SK-N-SH (cell line): Measurements from ENCODE around the gene EFCAB11. TPM values are rescaled to one million over a fixed set of nuclear protein-coding genes. Genes with fewer than 3 reads are reported as not detected.
A peak's percentile ranks its signal among the peaks of the same experiment; 100 is the strongest.

Experiments
- CTCF ChIA-PET: fragments of 300-600, 350-600 bp; formaldehyde crosslinking; extraction: SDS; loops from one replicate; lab custom pipeline; 2021; lab: Yijun Ruan, JAX
- POLR2A ChIA-PET: fragments of 350-600 bp; sonication (Branson Sonifier 250); formaldehyde crosslinking; extraction: SDS; loops from one replicate; lab custom pipeline; 2020; ENCODE audit warnings: antibody characterized with exemption, inconsistent platforms; lab: Yijun Ruan, JAX
- DNase-seq: peaks from one replicate; pipeline ENCODE4 v3.0.0; 2012
- H2AFZ ChIP-seq: fragments of 200-600 bp; sonication (generic); 2 replicates; pipeline ENCODE4 v1.8.1; 2016; ENCODE audit warnings: antibody characterized with exemption, mild to moderate bottlenecking, low read depth
- H3F3A ChIP-seq: fragments of 200-600 bp; sonication (generic); replicated peaks from 2 replicates; pipeline ENCODE3; 2016; ENCODE audit warnings: antibody characterized with exemption, mild to moderate bottlenecking; ENCODE audit not compliant: insufficient read depth
- H3K27ac ChIP-seq, 2 experiments: fragments of 200-500 bp in 1 of 2; fragments of 200-600 bp in 1 of 2; sonication (Bioruptor generic) in 1 of 2; sonication (generic), shearing (Covaris generic) in 1 of 2; 2 replicates each; pipeline versions ENCODE4 v1.5.1 to v1.6.1; 2014 to 2016; ENCODE audit warnings: low read depth in 2 of 2, inconsistent platforms in 1 of 2, low read length in 1 of 2, mild to moderate bottlenecking in 1 of 2, mixed read lengths in 1 of 2
- H3K27me3 ChIP-seq: fragments of 200-600 bp; sonication (generic), shearing (Covaris generic); 2 replicates; pipeline ENCODE4 v1.6.1; 2016; ENCODE audit warnings: mixed run types; ENCODE audit not compliant: insufficient read depth
- H3K36me3 ChIP-seq, 2 experiments: fragments of 200-500 bp in 1 of 2; fragments of 200-600 bp in 1 of 2; sonication (Bioruptor generic) in 1 of 2; sonication (generic) in 1 of 2; replicated peaks in 1 of 2; 2 replicates each; pipeline versions ENCODE3 to v1.5.1; 2014 to 2016; ENCODE audit warnings: low read length in 1 of 2, mild to moderate bottlenecking in 1 of 2; ENCODE audit not compliant: insufficient read depth in 2 of 2, control insufficient read depth in 1 of 2
- H3K4me1 ChIP-seq, 2 experiments: fragments of 200-500 bp in 1 of 2; fragments of 200-600 bp in 1 of 2; sonication (Bioruptor generic) in 1 of 2; sonication (generic), shearing (Covaris generic) in 1 of 2; 2 replicates each; pipeline versions ENCODE4 v1.5.1 to v1.6.1; 2014 to 2016; ENCODE audit warnings: low read depth in 1 of 2, low read length in 1 of 2, mixed run types in 1 of 2; ENCODE audit not compliant: insufficient read depth in 2 of 2, control insufficient read depth in 1 of 2
- H3K4me2 ChIP-seq: fragments of 200-600 bp; sonication (generic), shearing (Covaris generic); 2 replicates; pipeline ENCODE4 v1.6.1; 2017; ENCODE audit warnings: mixed run types
- H3K4me3 ChIP-seq, 2 experiments: fragments of 200-500 bp in 1 of 2; fragments of 200-600 bp in 1 of 2; sonication (Bioruptor generic) in 1 of 2; sonication (generic), shearing (Covaris generic) in 1 of 2; 2 replicates each; pipeline versions ENCODE4 v1.5.1 to v1.8.1; 2014 to 2016; ENCODE audit warnings: low read depth in 2 of 2, inconsistent platforms in 1 of 2, low read length in 1 of 2, mild to moderate bottlenecking in 1 of 2, mixed read lengths in 1 of 2, moderate library complexity in 1 of 2
- H3K79me2 ChIP-seq: fragments of 200-600 bp; sonication (generic); 2 replicates; pipeline ENCODE4 v1.8.1; 2017; ENCODE audit warnings: mild to moderate bottlenecking; ENCODE audit not compliant: insufficient read depth
- H3K9ac ChIP-seq: fragments of 200-600 bp; sonication (generic); 2 replicates; pipeline ENCODE4 v1.6.1; 2017; ENCODE audit warnings: mixed run types
- H3K9me2 ChIP-seq: fragments of 200-600 bp; sonication (generic); 2 replicates; pipeline ENCODE4 v1.6.1; 2017; ENCODE audit warnings: mixed run types
- H3K9me3 ChIP-seq: fragments of 200-600 bp; sonication (generic); 2 replicates; pipeline ENCODE4 v1.6.1; 2017; ENCODE audit warnings: mixed run types, mild to moderate bottlenecking, moderate library complexity
- H4K20me1 ChIP-seq: fragments of 200-600 bp; sonication (generic); 2 replicates; pipeline ENCODE4 v1.6.1; 2017; ENCODE audit warnings: mild to moderate bottlenecking, mixed run types; ENCODE audit not compliant: insufficient read depth
- CHD2 ChIP-seq: fragments of 150-350 bp; IDR thresholded peaks from 2 replicates; pipeline ENCODE4 v1.6.1; 2018; ENCODE audit warnings: low read length; ENCODE audit not compliant: partially characterized antibody
- FOSL2 ChIP-seq: IDR thresholded peaks from 2 replicates; pipeline ENCODE4 v1.4.0; 2012; ENCODE audit warnings: low read depth, mild to moderate bottlenecking, moderate library complexity, borderline replicate concordance
- FOXJ3 ChIP-seq: sonication (generic); formaldehyde crosslinking; IDR thresholded peaks from 2 replicates; pipeline ENCODE4 v1.5.1; 2020; ENCODE audit warnings: mild to moderate bottlenecking, missing genetic modification reagents
- GABPA ChIP-seq: IDR thresholded peaks from 2 replicates; pipeline ENCODE4 v1.4.0; 2012; ENCODE audit warnings: low read depth, mild to moderate bottlenecking
- MEF2A ChIP-seq: IDR thresholded peaks from 2 replicates; pipeline ENCODE4 v1.4.0; 2012; ENCODE audit warnings: low read depth, borderline replicate concordance
- MXI1 ChIP-seq: IDR thresholded peaks from 2 replicates; pipeline ENCODE4 v1.6.1; 2012; ENCODE audit warnings: mild to moderate bottlenecking, low read depth, low read length, improper control_type of control experiment
- NFIC ChIP-seq: IDR thresholded peaks from 2 replicates; pipeline ENCODE4 v1.4.0; 2012; ENCODE audit warnings: borderline replicate concordance
- NRF1 ChIP-seq: IDR thresholded peaks from 2 replicates; pipeline ENCODE4 v1.6.1; 2012; ENCODE audit warnings: low read depth, mild to moderate bottlenecking, low read length
- RAD21 ChIP-seq: IDR thresholded peaks from 2 replicates; pipeline ENCODE4 v1.6.1; 2012; ENCODE audit warnings: mild to moderate bottlenecking, low read length
- RCOR1 ChIP-seq: fragments of 150-350 bp; IDR thresholded peaks from 2 replicates; pipeline ENCODE4 v1.6.1; 2017; ENCODE audit warnings: antibody characterized with exemption, low read length
- RFX5 ChIP-seq: IDR thresholded peaks from 2 replicates; pipeline ENCODE4 v1.6.1; 2012; ENCODE audit warnings: mild to moderate bottlenecking, improper control_type of control experiment, low read length
- SMC3 ChIP-seq: IDR thresholded peaks from 2 replicates; pipeline ENCODE4 v1.6.1; 2012; ENCODE audit warnings: low read depth, low read length, improper control_type of control experiment
- TAF1 ChIP-seq: IDR thresholded peaks from 2 replicates; pipeline ENCODE4 v1.6.1; 2012; ENCODE audit warnings: low read depth, mild to moderate bottlenecking, low read length, moderate library complexity, borderline replicate concordance
- TCF12 ChIP-seq: IDR thresholded peaks from 2 replicates; pipeline ENCODE4 v1.4.0; 2012
- TEAD4 ChIP-seq: IDR thresholded peaks from 2 replicates; pipeline ENCODE4 v1.4.0; 2012; ENCODE audit warnings: mild to moderate bottlenecking, borderline replicate concordance; ENCODE audit not compliant: insufficient read depth
- YY1 ChIP-seq: IDR thresholded peaks from 2 replicates; pipeline ENCODE4 v1.4.0; 2012; ENCODE audit warnings: low read depth, mild to moderate bottlenecking
- WGBS: methylation state at CpG from one replicate; pipeline ENCODE4 v1.1.6; 2017; ENCODE audit warnings: low lambda C conversion rate; 5-methylcytosine and 5-hydroxymethylcytosine counted together
- polyA plus RNA-seq, 3 experiments: library from polyadenylated mRNA; depleted of rRNA; stranded (reverse); fragments of >200 nt; gene quantifications; 2 replicates each; pipeline ENCODE4 v1.2.3, GENCODE V29; 2012
- TF ChIP-seq, protein P1 (sequence below): IDR thresholded peaks from 2 replicates; pipeline ENCODE4 v1.6.1; 2012; ENCODE audit warnings: mild to moderate bottlenecking, low read depth, low read length, moderate library complexity
- TF ChIP-seq, protein P2 (sequence below): IDR thresholded peaks from 2 replicates; pipeline ENCODE4 v1.4.0; 2012; ENCODE audit warnings: low read depth
- TF ChIP-seq, protein P3 (sequence below): IDR thresholded peaks from 2 replicates; pipeline ENCODE4 v1.4.0; 2012; ENCODE audit warnings: low read depth, borderline replicate concordance
- TF ChIP-seq, protein P4 (sequence below): fragments of 200-600 bp; sonication (generic); IDR thresholded peaks from 2 replicates; pipeline ENCODE4 v1.6.1; 2017; ENCODE audit warnings: antibody characterized with exemption, mild to moderate bottlenecking, moderate library complexity

The EFCAB11 gene
- polyA plus RNA-seq, 1 of the 3 experiments (the other 2 are of a cell fraction), result 3.9 TPM

GRCh38 chr14:89833661-89834060, 120.9 kb downstream of the EFCAB11 start (continued):
- TF ChIP-seq, protein P1, sequence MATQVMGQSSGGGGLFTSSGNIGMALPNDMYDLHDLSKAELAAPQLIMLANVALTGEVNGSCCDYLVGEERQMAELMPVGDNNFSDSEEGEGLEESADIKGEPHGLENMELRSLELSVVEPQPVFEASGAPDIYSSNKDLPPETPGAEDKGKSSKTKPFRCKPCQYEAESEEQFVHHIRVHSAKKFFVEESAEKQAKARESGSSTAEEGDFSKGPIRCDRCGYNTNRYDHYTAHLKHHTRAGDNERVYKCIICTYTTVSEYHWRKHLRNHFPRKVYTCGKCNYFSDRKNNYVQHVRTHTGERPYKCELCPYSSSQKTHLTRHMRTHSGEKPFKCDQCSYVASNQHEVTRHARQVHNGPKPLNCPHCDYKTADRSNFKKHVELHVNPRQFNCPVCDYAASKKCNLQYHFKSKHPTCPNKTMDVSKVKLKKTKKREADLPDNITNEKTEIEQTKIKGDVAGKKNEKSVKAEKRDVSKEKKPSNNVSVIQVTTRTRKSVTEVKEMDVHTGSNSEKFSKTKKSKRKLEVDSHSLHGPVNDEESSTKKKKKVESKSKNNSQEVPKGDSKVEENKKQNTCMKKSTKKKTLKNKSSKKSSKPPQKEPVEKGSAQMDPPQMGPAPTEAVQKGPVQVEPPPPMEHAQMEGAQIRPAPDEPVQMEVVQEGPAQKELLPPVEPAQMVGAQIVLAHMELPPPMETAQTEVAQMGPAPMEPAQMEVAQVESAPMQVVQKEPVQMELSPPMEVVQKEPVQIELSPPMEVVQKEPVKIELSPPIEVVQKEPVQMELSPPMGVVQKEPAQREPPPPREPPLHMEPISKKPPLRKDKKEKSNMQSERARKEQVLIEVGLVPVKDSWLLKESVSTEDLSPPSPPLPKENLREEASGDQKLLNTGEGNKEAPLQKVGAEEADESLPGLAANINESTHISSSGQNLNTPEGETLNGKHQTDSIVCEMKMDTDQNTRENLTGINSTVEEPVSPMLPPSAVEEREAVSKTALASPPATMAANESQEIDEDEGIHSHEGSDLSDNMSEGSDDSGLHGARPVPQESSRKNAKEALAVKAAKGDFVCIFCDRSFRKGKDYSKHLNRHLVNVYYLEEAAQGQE, result no peak
- no peak for TF ChIP-seq FOXJ3 (CRISPR knock-in tag)

- no peak for TF ChIP-seq CHD2
- peak; percentile 32 for TF ChIP-seq TCF12
- H3K9me3 ChIP-seq, result no peaks in the 10 kb centered on the region
Measured at GRCh38 chr14:89833120-89833532, 121.4 kb downstream of the EFCAB11 start.

GRCh38 chr14:89828471-89829165, 125.9 kb downstream of the EFCAB11 start:
- Histone ChIP-seq H3K27ac (no peak overlapping the region), H3K79me2 (no peaks in the 10 kb centered on the region), H3K9me2 (no peaks in the 10 kb centered on the region), H2AFZ (no peak overlapping the region), H3K9me3 (peaks cover 5% of the 10 kb centered on the region; the same call in 1 of the 2 replicates), H3K9ac (no peak overlapping the region), H3K4me3 (no peak overlapping the region), H3K4me1 (peaks cover 0 to 7% of the 10 kb centered on the region in 2 experiments; a peak in 1 of 4 replicates), H4K20me1 (no peaks in the 10 kb centered on the region), H3K4me2 (no peak overlapping the region), H3K27me3 (no peaks in the 10 kb centered on the region), H3K36me3 (no peaks in the 10 kb centered on the region), H3F3A (peaks cover 10% of the 10 kb centered on the region)
- no peak for DNase-seq
- POLR2A ChIA-PET, result no interaction called here
- CTCF ChIA-PET, result interaction anchor here (1.0 kb wide), 1 partner anchor 442 kb away, joined by 3 read pairs; no protein-coding TSS in a partner anchor
- 75% methylated on average over 5 of the region's 5 CpGs for WGBS
- TF ChIP-seq, protein P2, sequence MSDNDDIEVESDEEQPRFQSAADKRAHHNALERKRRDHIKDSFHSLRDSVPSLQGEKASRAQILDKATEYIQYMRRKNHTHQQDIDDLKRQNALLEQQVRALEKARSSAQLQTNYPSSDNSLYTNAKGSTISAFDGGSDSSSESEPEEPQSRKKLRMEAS, result no peak
- TF ChIP-seq TCF12, result no peak
- TF ChIP-seq MEF2A, result no peak
- TF ChIP-seq RCOR1, result no peak
- TF ChIP-seq TAF1, result no peak
- TF ChIP-seq TEAD4, result no peak
- TF ChIP-seq RAD21, result no peak
- TF ChIP-seq, protein P3, sequence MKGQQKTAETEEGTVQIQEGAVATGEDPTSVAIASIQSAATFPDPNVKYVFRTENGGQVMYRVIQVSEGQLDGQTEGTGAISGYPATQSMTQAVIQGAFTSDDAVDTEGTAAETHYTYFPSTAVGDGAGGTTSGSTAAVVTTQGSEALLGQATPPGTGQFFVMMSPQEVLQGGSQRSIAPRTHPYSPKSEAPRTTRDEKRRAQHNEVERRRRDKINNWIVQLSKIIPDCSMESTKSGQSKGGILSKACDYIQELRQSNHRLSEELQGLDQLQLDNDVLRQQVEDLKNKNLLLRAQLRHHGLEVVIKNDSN, result no peak
- no peak for TF ChIP-seq MXI1
- TF ChIP-seq SMC3, result no peak
- TF ChIP-seq NFIC, result no peak
- TF ChIP-seq NRF1, result no peak
- no peak for TF ChIP-seq GABPA
- no peak for TF ChIP-seq YY1
- no peak for TF ChIP-seq FOXJ3 (CRISPR knock-in tag)
- no peak for TF ChIP-seq RFX5
- no peak for TF ChIP-seq FOSL2
- TF ChIP-seq, protein P4, sequence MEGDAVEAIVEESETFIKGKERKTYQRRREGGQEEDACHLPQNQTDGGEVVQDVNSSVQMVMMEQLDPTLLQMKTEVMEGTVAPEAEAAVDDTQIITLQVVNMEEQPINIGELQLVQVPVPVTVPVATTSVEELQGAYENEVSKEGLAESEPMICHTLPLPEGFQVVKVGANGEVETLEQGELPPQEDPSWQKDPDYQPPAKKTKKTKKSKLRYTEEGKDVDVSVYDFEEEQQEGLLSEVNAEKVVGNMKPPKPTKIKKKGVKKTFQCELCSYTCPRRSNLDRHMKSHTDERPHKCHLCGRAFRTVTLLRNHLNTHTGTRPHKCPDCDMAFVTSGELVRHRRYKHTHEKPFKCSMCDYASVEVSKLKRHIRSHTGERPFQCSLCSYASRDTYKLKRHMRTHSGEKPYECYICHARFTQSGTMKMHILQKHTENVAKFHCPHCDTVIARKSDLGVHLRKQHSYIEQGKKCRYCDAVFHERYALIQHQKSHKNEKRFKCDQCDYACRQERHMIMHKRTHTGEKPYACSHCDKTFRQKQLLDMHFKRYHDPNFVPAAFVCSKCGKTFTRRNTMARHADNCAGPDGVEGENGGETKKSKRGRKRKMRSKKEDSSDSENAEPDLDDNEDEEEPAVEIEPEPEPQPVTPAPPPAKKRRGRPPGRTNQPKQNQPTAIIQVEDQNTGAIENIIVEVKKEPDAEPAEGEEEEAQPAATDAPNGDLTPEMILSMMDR, result no peak

More at GRCh38 chr14:89833120-89833532, 121.4 kb downstream of the EFCAB11 start:
- H4K20me1 ChIP-seq, result no peaks in the 10 kb centered on the region
- no peak for DNase-seq
- no peak overlapping the region for H2AFZ ChIP-seq
- peaks cover 9% of the 10 kb centered on the region for H3F3A ChIP-seq
- H3K9me2 ChIP-seq, result no peaks in the 10 kb centered on the region
- H3K9ac ChIP-seq, result no peak overlapping the region
- no peak overlapping the region for H3K4me3 ChIP-seq
- H3K27ac ChIP-seq, result peak overlapping the region in 1 of 2 experiments; percentile 45; a peak in 2 of 4 replicates
- no peak overlapping the region for H3K4me2 ChIP-seq
- H3K79me2 ChIP-seq, result no peaks in the 10 kb centered on the region
- no peaks in the 10 kb centered on the region for H3K27me3 ChIP-seq
- 27% methylated on average over 3 of the region's 3 CpGs for WGBS
- peaks cover 0 to 8% of the 10 kb centered on the region in 2 experiments; a peak in 2 of 4 replicates for H3K4me1 ChIP-seq
- POLR2A ChIA-PET, result no interaction called here
- CTCF ChIA-PET, result no interaction called here
- no peaks in the 10 kb centered on the region for H3K36me3 ChIP-seq
